Measurements from ENCODE around the gene AVL9.

DNA sequence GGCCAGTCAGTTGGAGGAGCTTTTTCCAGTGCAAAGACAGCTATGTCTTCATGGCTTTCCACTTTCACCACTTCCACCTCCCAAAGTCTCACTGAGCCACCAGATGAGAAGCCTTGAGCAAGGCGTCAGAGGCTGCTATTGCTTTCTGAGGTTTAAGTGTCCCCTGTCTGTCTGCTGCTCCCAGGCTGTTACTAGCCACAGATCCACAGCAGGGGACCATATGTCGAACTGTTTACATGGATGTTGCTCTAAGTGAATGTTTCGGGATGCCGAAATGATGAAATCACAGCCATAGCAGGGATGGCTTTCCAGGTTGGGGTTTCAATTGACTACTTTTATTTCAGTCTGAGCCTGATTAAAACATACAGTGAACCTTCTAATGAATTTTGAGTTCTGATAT is 88.5 kb downstream of the AVL9 start:
- TF ChIP-seq CTCF (IDR thresholded peaks at IDR 0.05) (no peak), POLR2A (IDR thresholded peaks at IDR 0.05) (no peak)

All from lower leg skin (tissue), 3 donors.